ENCODE data around the gene COLEC12. TPM values are rescaled to one million over a fixed set of nuclear protein-coding genes. Genes with fewer than 3 reads are reported as not detected.
"Not testable (repeated sequence)": the region's sequence is repeated elsewhere in the genome, so short reads cannot be mapped to it uniquely, and the experiment has no call there.

The COLEC12 gene
- total and polyA plus RNA-seq, 3 donors from 2014 or later: 4.5 to 10.4 (median 8.1) TPM

- no peaks in the 10 kb centered on the region for H3K27me3 ChIP-seq
- H3K4me1 ChIP-seq: no peaks in the 10 kb centered on the region
- H3K4me3 ChIP-seq: no peak overlapping the region
- H3K27ac ChIP-seq: no peak overlapping the region
- intact Hi-C loops (cut with DNase I; ENCODE audit: low total_unique reads): no loop called here
- no peak for TF ChIP-seq POLR2A (IDR thresholded peaks at IDR 0.05)
- H3K36me3 ChIP-seq (ENCODE audit: low read depth, missing control alignments): no peaks in the 10 kb centered on the region
- no peaks in the 10 kb centered on the region for H3K9me3 ChIP-seq
- 70 to 74% methylated on average over 3 of the region's 3 CpGs for WGBS, 2 donors
- DNase-seq: no peak
Measured at GRCh38 chr18:407191-407590, 93.3 kb downstream of the COLEC12 start.

- TF ChIP-seq CTCF (IDR thresholded peaks at IDR 0.05) (no peak), POLR2A (IDR thresholded peaks at IDR 0.05) (no peak)
- H3K27ac ChIP-seq: no peak overlapping the region
Measured at GRCh38 chr18:406677-407076, 93.8 kb downstream of the COLEC12 start.

DNA sequence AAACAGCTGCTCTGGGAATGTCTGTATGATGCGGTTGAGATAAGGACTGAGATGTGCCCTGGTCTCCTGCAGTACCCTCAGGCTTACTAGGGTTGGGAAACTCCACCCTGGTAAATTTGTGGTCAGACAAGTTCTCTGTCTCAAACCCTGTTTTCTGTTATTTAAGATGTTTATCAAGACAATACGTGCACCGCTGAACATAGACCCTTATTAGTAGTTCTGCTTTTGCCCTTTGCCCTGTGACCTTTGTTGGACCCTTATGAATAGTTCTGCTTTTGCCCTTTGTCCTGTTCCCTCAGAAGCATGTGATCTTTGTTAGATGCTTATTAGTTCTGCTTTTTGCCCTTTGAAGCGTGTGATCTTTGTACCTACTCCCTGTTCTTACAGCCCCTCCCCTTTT is 95.5 kb downstream of the COLEC12 start:
- H3K27ac ChIP-seq; H3K4me3 ChIP-seq; H3K4me1 ChIP-seq; intact Hi-C loops (cut with DNase I; ENCODE audit: low total_unique reads); H3K27me3 ChIP-seq; H3K36me3 ChIP-seq (ENCODE audit: low read depth, missing control alignments); DNase-seq; H3K9me3 ChIP-seq: not testable (repeated sequence)
- WGBS, 2 donors: 81 to 96% methylated on average over 4 of the region's 4 CpGs

More at GRCh38 chr18:406677-407076, 93.8 kb downstream of the COLEC12 start:
- DNase-seq: no peak
- Histone ChIP-seq H3K27me3 (no peaks in the 10 kb centered on the region), H3K36me3 (ENCODE audit: low read depth, missing control alignments) (no peaks in the 10 kb centered on the region), H3K9me3 (no peaks in the 10 kb centered on the region), H3K4me3 (no peak overlapping the region), H3K4me1 (no peaks in the 10 kb centered on the region)
- 54 to 89% methylated on average over 6 of the region's 6 CpGs for WGBS, 2 donors
- intact Hi-C loops (cut with DNase I; ENCODE audit: low total_unique reads): no loop called here

DNA sequence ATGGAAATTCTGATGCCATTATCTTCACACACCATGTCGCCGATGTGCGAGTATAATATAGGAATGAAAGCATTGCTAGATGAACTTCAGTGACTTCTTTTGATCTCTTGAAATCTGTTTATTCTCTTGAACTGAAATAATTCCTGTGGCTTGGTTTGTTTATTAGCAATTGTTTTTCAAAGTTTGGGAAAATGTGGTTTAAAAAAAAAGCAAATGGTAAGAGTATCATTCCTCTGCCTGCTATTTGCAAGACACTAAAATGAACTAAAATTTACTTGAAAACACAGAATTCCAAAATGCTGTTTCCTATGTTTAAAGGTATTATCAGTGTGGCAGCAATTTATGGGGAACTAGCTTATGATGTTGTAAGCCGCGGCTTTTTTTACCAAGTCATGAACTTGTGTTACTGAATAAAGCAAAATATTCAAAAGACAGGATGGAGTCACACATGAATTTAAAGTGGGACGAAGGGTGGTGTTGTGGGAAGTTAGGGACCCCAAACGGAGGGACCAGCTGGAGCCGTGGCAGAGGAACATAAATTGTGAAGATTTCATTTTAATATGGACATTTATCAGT is 96.4 kb downstream of the COLEC12 start:
- no peak overlapping the region for H3K4me3 ChIP-seq
- no peak for DNase-seq
- H3K27me3 ChIP-seq: no peaks in the 10 kb centered on the region
- 88 to 96% methylated on average over 8 of the region's 8 CpGs for WGBS, 2 donors
- peaks cover 4% of the 10 kb centered on the region for H3K4me1 ChIP-seq
- TF ChIP-seq POLR2A (IDR thresholded peaks at IDR 0.05): no peak
- no peak for TF ChIP-seq CTCF (IDR thresholded peaks at IDR 0.05)
- H3K27ac ChIP-seq: no peak overlapping the region
- intact Hi-C loops (cut with DNase I; ENCODE audit: low total_unique reads): no loop called here
- no peaks in the 10 kb centered on the region for H3K9me3 ChIP-seq
- no peaks in the 10 kb centered on the region for H3K36me3 ChIP-seq (ENCODE audit: low read depth, missing control alignments)

- no peak for DNase-seq
- TF ChIP-seq POLR2A (IDR thresholded peaks at IDR 0.05) (no peak), CTCF (IDR thresholded peaks at IDR 0.05) (no peak)
- H3K27ac ChIP-seq: no peak overlapping the region
- no peak overlapping the region for H3K4me3 ChIP-seq
- no peaks in the 10 kb centered on the region for H3K36me3 ChIP-seq (ENCODE audit: low read depth, missing control alignments)
- 84 to 93% methylated on average over 5 of the region's 5 CpGs for WGBS, 2 donors
- H3K4me1 ChIP-seq: peaks cover 4% of the 10 kb centered on the region
- intact Hi-C loops (cut with DNase I; ENCODE audit: low total_unique reads): no loop called here
- H3K9me3 ChIP-seq: no peaks in the 10 kb centered on the region
- no peaks in the 10 kb centered on the region for H3K27me3 ChIP-seq
Measured at GRCh38 chr18:402129-402528, 98.4 kb downstream of the COLEC12 start.

GRCh38 chr18:400456-400855 is 100.0 kb downstream of the COLEC12 start:
- intact Hi-C loops (cut with DNase I; ENCODE audit: low total_unique reads): no loop called here
- no peaks in the 10 kb centered on the region for H3K9me3 ChIP-seq
- H3K27me3 ChIP-seq: no peaks in the 10 kb centered on the region
- DNase-seq: no peak
- H3K4me1 ChIP-seq: peaks cover 4% of the 10 kb centered on the region
- WGBS, 2 donors: 92 to 93% methylated on average over 5 of the region's 5 CpGs
- H3K4me3 ChIP-seq: no peak overlapping the region
- TF ChIP-seq CTCF (IDR thresholded peaks at IDR 0.05): no peak
- no peak for TF ChIP-seq POLR2A (IDR thresholded peaks at IDR 0.05)
- H3K27ac ChIP-seq: no peak overlapping the region
- no peaks in the 10 kb centered on the region for H3K36me3 ChIP-seq (ENCODE audit: low read depth, missing control alignments)

Measured in testis (tissue), 3 donors.